GM23248 (cell line): Measurements from ENCODE around the gene PPFIA1.

Source experiments
- EZH2 ChIP-seq: fragments of 200-600 bp; sonication (generic); IDR thresholded peaks from 2 replicates; pipeline ENCODE4 v1.6.1; 2018; ENCODE audit warnings: antibody characterized with exemption, mild to moderate bottlenecking; ENCODE audit not compliant: insufficient read depth, poor library complexity, severe bottlenecking
- EZH2phosphoT487 ChIP-seq: fragments of 200-600 bp; sonication (generic); IDR thresholded peaks from 2 replicates; pipeline ENCODE4 v1.6.1; 2018; ENCODE audit warnings: antibody characterized with exemption, moderate library complexity, mild to moderate bottlenecking, low read depth; ENCODE audit not compliant: insufficient read depth

GRCh38 chr11:70420008-70420464 lies 149.5 kb downstream of the PPFIA1 start:
- no peak for TF ChIP-seq EZH2
- no peak for TF ChIP-seq EZH2phosphoT487
